ENCODE measurements around the gene COG8. TPM values are rescaled to one million over a fixed set of nuclear protein-coding genes. Genes with fewer than 3 reads are reported as not detected.

Gene COG8
- total and polyA plus RNA-seq, 2 experiments from 2014 or later, result 30.2 to 41.5 TPM

- no peaks in the 10 kb centered on the region for H3K9me3 ChIP-seq (ENCODE audit: low read depth)
- H3K4me3 ChIP-seq, result peak overlapping the region; percentile 56
- no peaks in the 10 kb centered on the region for H4K20me1 ChIP-seq (ENCODE audit: insufficient read depth, poor library complexity, severe bottlenecking)
- no peak for DNase-seq (ENCODE audit: low spot score)
- peak overlapping the region; percentile 60 for H2AFZ ChIP-seq
- WGBS (ENCODE audit: low lambda C conversion rate, missing lambda C conversion rate), result 8% methylated on average over 16 of the region's 16 CpGs
- no peaks in the 10 kb centered on the region for H3K27me3 ChIP-seq
- TF ChIP-seq EZH2phosphoT487 (IDR thresholded peaks at IDR 0.05; ENCODE audit: low read depth, severe bottlenecking, unreplicated experiment) (no peak), CTCF (IDR thresholded peaks at IDR 0.05; ENCODE audit: poor library complexity) (no peak), EZH2 (IDR thresholded peaks at IDR 0.05; ENCODE audit: borderline replicate concordance) (no peak)
- H3K27ac ChIP-seq, result peak overlapping the region; percentile 71
- H3K4me2 ChIP-seq, result peak overlapping the region; percentile 98
- no peaks in the 10 kb centered on the region for H3K36me3 ChIP-seq (replicated peaks; ENCODE audit: insufficient read depth, low read depth)
- H3K4me1 ChIP-seq (ENCODE audit: insufficient read depth), result peaks cover 19% of the 10 kb centered on the region
- H3K79me2 ChIP-seq, result peaks cover 59% of the 10 kb centered on the region
- H3K9me2 ChIP-seq (replicated peaks; ENCODE audit: insufficient read depth), result no peaks in the 10 kb centered on the region
Measured at GRCh38 chr16:69340095-69340644, 806 bp upstream of the COG8 start.

- Histone ChIP-seq H3K9me2 (replicated peaks; ENCODE audit: insufficient read depth) (no peaks in the 10 kb centered on the region), H3K9me3 (ENCODE audit: low read depth) (no peaks in the 10 kb centered on the region), H2AFZ (peak overlapping the region; percentile 91), H3K4me3 (peak overlapping the region; percentile 88), H4K20me1 (ENCODE audit: insufficient read depth, poor library complexity, severe bottlenecking) (no peaks in the 10 kb centered on the region), H3K4me2 (peak overlapping the region; percentile 97), H3K27ac (peak overlapping the region; percentile 90), H3K27me3 (no peaks in the 10 kb centered on the region), H3K36me3 (replicated peaks; ENCODE audit: insufficient read depth, low read depth) (no peaks in the 10 kb centered on the region), H3K79me2 (peaks cover 66% of the 10 kb centered on the region), H3K4me1 (ENCODE audit: insufficient read depth) (peaks cover 19% of the 10 kb centered on the region)
- 28% methylated on average over 46 of the region's 46 CpGs for WGBS (ENCODE audit: low lambda C conversion rate, missing lambda C conversion rate)
- no peak for DNase-seq (ENCODE audit: low spot score)
- TF ChIP-seq CTCF (IDR thresholded peaks at IDR 0.05; ENCODE audit: poor library complexity) (no peak), EZH2phosphoT487 (IDR thresholded peaks at IDR 0.05; ENCODE audit: low read depth, severe bottlenecking, unreplicated experiment) (no peak), EZH2 (IDR thresholded peaks at IDR 0.05; ENCODE audit: borderline replicate concordance) (no peak)
Measured at GRCh38 chr16:69338557-69339288, 641 bp downstream of the COG8 start.

- no peak overlapping the region for H2AFZ ChIP-seq
- no peaks in the 10 kb centered on the region for H3K36me3 ChIP-seq (replicated peaks; ENCODE audit: insufficient read depth, low read depth)
- H3K27me3 ChIP-seq, result no peaks in the 10 kb centered on the region
- 94% methylated on average over 9 of the region's 9 CpGs for WGBS (ENCODE audit: low lambda C conversion rate, missing lambda C conversion rate)
- peaks cover 10% of the 10 kb centered on the region for H3K4me1 ChIP-seq (ENCODE audit: insufficient read depth)
- peaks cover 60% of the 10 kb centered on the region for H3K79me2 ChIP-seq
- no peak for DNase-seq (ENCODE audit: low spot score)
- H3K4me2 ChIP-seq, result no peak overlapping the region
- no peaks in the 10 kb centered on the region for H3K9me2 ChIP-seq (replicated peaks; ENCODE audit: insufficient read depth)
- TF ChIP-seq EZH2 (IDR thresholded peaks at IDR 0.05; ENCODE audit: borderline replicate concordance) (no peak), CTCF (IDR thresholded peaks at IDR 0.05; ENCODE audit: poor library complexity) (no peak), EZH2phosphoT487 (IDR thresholded peaks at IDR 0.05; ENCODE audit: low read depth, severe bottlenecking, unreplicated experiment) (no peak)
- H3K9me3 ChIP-seq (ENCODE audit: low read depth), result no peaks in the 10 kb centered on the region
- H4K20me1 ChIP-seq (ENCODE audit: insufficient read depth, poor library complexity, severe bottlenecking), result no peaks in the 10 kb centered on the region
- no peak overlapping the region for H3K27ac ChIP-seq
- H3K4me3 ChIP-seq, result no peak overlapping the region
Measured at GRCh38 chr16:69334696-69335095, 4.7 kb downstream of the COG8 start.
